ENCODE results near the gene KCNJ11.

KCNJ11 gene

DNA sequence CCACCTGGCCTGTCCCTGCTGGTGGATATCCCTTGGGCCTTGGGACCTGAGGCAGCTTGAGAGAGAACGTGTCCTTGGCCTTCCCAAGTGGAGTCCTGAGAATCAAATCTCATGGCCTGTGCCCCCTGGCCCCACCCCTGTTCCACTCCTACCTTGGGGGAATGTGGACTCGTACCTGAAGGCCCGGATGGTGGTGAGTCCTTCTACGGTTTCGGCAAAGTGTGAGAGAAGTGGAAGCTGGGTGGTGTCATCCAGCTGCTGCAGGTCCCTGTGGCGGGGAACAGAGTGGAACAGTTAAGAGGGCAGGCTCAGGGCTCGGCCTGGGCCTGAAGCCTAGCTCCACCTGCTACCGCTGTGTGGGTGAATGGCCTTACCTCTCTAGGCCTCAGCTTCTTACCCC is 14.0 kb upstream of the KCNJ11 start (continued):
- no peak for TF ChIP-seq BACH2 (CRISPR knock-in tag; IDR thresholded peaks at IDR 0.05; ENCODE audit: borderline replicate concordance)
- no peak for TF ChIP-seq OSR1 (CRISPR knock-in tag; IDR thresholded peaks at IDR 0.05)

DNA sequence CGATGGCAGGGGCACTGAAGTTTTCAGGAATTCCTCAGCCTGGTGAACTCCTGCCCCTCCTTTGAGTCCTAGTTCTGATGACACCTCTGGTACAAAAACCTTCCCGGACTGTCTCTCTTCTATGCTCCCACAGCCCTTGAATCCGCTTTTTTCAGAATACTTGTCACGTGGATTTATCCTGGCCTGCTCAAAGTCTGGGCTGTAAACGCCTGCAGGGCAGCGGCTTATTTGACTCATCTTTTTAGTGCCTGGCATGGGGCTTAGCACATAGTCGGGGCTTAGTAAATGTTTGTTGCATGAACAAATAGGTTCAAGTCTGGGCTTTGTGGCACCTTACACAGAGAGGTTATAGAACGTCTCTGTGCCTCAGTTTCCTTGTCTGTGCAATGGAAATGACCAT is 13.4 kb upstream of the KCNJ11 start:
- no peak for ATAC-seq
- TF ChIP-seq BACH2 (CRISPR knock-in tag; IDR thresholded peaks at IDR 0.05; ENCODE audit: borderline replicate concordance) (no peak), ZC3H10 (CRISPR knock-in tag; IDR thresholded peaks at IDR 0.05) (no peak), SNAI2 (CRISPR knock-in tag; IDR thresholded peaks at IDR 0.05) (no peak), OSR1 (CRISPR knock-in tag; IDR thresholded peaks at IDR 0.05) (no peak), ARNTL (CRISPR knock-in tag; IDR thresholded peaks at IDR 0.05; ENCODE audit: borderline replicate concordance, low read depth) (no peak), ZNF565 (CRISPR knock-in tag; conservative IDR thresholded peaks at IDR 0.05; ENCODE audit: low read depth) (no peak), ESRRG (CRISPR knock-in tag; IDR thresholded peaks at IDR 0.05) (no peak), ZFP3 (CRISPR knock-in tag; IDR thresholded peaks at IDR 0.05) (no peak), CSDC2 (CRISPR knock-in tag; IDR thresholded peaks at IDR 0.05) (no peak), TOX (CRISPR knock-in tag; IDR thresholded peaks at IDR 0.05; ENCODE audit: borderline replicate concordance) (no peak)
- TF ChIP-seq, protein P1, sequence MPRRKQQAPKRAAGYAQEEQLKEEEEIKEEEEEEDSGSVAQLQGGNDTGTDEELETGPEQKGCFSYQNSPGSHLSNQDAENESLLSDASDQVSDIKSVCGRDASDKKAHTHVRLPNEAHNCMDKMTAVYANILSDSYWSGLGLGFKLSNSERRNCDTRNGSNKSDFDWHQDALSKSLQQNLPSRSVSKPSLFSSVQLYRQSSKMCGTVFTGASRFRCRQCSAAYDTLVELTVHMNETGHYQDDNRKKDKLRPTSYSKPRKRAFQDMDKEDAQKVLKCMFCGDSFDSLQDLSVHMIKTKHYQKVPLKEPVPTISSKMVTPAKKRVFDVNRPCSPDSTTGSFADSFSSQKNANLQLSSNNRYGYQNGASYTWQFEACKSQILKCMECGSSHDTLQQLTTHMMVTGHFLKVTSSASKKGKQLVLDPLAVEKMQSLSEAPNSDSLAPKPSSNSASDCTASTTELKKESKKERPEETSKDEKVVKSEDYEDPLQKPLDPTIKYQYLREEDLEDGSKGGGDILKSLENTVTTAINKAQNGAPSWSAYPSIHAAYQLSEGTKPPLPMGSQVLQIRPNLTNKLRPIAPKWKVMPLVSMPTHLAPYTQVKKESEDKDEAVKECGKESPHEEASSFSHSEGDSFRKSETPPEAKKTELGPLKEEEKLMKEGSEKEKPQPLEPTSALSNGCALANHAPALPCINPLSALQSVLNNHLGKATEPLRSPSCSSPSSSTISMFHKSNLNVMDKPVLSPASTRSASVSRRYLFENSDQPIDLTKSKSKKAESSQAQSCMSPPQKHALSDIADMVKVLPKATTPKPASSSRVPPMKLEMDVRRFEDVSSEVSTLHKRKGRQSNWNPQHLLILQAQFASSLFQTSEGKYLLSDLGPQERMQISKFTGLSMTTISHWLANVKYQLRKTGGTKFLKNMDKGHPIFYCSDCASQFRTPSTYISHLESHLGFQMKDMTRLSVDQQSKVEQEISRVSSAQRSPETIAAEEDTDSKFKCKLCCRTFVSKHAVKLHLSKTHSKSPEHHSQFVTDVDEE (CRISPR knock-in tag; IDR thresholded peaks at IDR 0.05) = no peak
- TF ChIP-seq, protein P2, sequence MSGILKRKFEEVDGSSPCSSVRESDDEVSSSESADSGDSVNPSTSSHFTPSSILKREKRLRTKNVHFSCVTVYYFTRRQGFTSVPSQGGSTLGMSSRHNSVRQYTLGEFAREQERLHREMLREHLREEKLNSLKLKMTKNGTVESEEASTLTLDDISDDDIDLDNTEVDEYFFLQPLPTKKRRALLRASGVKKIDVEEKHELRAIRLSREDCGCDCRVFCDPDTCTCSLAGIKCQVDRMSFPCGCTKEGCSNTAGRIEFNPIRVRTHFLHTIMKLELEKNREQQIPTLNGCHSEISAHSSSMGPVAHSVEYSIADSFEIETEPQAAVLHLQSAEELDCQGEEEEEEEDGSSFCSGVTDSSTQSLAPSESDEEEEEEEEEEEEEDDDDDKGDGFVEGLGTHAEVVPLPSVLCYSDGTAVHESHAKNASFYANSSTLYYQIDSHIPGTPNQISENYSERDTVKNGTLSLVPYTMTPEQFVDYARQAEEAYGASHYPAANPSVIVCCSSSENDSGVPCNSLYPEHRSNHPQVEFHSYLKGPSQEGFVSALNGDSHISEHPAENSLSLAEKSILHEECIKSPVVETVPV (CRISPR knock-in tag; IDR thresholded peaks at IDR 0.05) = no peak
- TF ChIP-seq, protein P3, sequence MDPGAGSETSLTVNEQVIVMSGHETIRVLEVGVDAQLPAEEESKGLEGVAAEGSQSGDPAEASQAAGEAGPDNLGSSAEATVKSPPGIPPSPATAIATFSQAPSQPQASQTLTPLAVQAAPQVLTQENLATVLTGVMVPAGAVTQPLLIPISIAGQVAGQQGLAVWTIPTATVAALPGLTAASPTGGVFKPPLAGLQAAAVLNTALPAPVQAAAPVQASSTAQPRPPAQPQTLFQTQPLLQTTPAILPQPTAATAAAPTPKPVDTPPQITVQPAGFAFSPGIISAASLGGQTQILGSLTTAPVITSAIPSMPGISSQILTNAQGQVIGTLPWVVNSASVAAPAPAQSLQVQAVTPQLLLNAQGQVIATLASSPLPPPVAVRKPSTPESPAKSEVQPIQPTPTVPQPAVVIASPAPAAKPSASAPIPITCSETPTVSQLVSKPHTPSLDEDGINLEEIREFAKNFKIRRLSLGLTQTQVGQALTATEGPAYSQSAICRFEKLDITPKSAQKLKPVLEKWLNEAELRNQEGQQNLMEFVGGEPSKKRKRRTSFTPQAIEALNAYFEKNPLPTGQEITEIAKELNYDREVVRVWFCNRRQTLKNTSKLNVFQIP (CRISPR knock-in tag; IDR thresholded peaks at IDR 0.05; ENCODE audit: borderline replicate concordance, low read depth) = no peak
- TF ChIP-seq, protein P4, sequence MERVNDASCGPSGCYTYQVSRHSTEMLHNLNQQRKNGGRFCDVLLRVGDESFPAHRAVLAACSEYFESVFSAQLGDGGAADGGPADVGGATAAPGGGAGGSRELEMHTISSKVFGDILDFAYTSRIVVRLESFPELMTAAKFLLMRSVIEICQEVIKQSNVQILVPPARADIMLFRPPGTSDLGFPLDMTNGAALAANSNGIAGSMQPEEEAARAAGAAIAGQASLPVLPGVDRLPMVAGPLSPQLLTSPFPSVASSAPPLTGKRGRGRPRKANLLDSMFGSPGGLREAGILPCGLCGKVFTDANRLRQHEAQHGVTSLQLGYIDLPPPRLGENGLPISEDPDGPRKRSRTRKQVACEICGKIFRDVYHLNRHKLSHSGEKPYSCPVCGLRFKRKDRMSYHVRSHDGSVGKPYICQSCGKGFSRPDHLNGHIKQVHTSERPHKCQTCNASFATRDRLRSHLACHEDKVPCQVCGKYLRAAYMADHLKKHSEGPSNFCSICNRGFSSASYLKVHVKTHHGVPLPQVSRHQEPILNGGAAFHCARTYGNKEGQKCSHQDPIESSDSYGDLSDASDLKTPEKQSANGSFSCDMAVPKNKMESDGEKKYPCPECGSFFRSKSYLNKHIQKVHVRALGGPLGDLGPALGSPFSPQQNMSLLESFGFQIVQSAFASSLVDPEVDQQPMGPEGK (CRISPR knock-in tag; IDR thresholded peaks at IDR 0.05; ENCODE audit: borderline replicate concordance) = no peak

DNA sequence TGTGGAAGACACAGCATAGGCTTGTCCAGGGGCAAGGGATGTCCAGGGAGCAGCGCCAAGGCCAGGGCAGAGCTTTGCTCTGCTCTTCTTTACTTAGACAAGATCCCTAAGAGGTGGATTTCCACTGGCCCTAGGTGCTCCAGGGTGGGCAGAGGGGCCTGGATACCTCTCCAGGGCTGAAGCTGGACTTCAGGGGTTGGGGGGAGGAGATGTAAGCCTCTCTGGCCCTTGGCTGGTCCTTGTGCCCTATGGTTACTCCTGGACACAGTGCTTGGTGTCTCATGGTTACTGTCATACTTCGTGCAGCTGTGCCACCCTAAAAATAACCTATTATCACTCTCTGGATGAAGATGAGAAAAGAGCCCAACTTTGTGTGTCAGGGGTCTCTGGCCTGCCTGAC is 12.9 kb upstream of the KCNJ11 start:
- ATAC-seq = no peak
- TF ChIP-seq CSDC2 (CRISPR knock-in tag; IDR thresholded peaks at IDR 0.05) (no peak), ARNTL (CRISPR knock-in tag; IDR thresholded peaks at IDR 0.05; ENCODE audit: borderline replicate concordance, low read depth) (no peak), OSR1 (CRISPR knock-in tag; IDR thresholded peaks at IDR 0.05) (no peak), ISL1 (CRISPR knock-in tag; IDR thresholded peaks at IDR 0.05) (no peak), SNAI2 (CRISPR knock-in tag; IDR thresholded peaks at IDR 0.05) (no peak)
- TF ChIP-seq, protein P4 (CRISPR knock-in tag; IDR thresholded peaks at IDR 0.05; ENCODE audit: borderline replicate concordance) = no peak
- TF ChIP-seq, protein P2 (CRISPR knock-in tag; IDR thresholded peaks at IDR 0.05) = no peak
